Left lung (tissue), 10 donors: ENCODE measurements around the gene FHOD3. TPM values are rescaled to one million over a fixed set of nuclear protein-coding genes. Genes with fewer than 3 reads are reported as not detected.

Experiments used
- ATAC-seq: fragments of 200-7000 bp; cut with Tn5 transposase; one replicate; pipeline ENCODE4 v1.9.1; 2020; ENCODE audit warnings: moderate library complexity
- DNase-seq, 4 donors: peaks; one replicate each; pipeline ENCODE4 v3.0.0-alpha.2; 2013 to 2020
- H3K27ac ChIP-seq, 2 donors: fragments of 200-600 bp; sonication (generic) in 1 of 2; one replicate each; pipeline versions ENCODE4 v1.5.0 to v1.8.0; 2020 to 2021
- H3K27me3 ChIP-seq, 2 donors: fragments of 200-600 bp; sonication (generic) in 1 of 2; one replicate each; pipeline versions ENCODE4 v1.5.0 to v1.8.0; 2020 to 2021
- H3K36me3 ChIP-seq, 2 donors: fragments of 200-600 bp; sonication (generic) in 1 of 2; one replicate each; pipeline versions ENCODE4 v1.5.0 to v1.8.0; 2020 to 2021
- H3K4me1 ChIP-seq, 2 donors: fragments of 200-600 bp; one replicate each; pipeline ENCODE4 v1.8.0; 2021
- H3K4me3 ChIP-seq, 2 donors: fragments of 200-600 bp; sonication (generic) in 1 of 2; one replicate each; pipeline versions ENCODE4 v1.5.0 to v1.8.0; 2020 to 2021; ENCODE audit warnings: mild to moderate bottlenecking in 1 of 2
- H3K9me3 ChIP-seq, 2 donors: fragments of 200-600 bp; sonication (generic) in 1 of 2; one replicate each; pipeline versions ENCODE4 v1.5.0 to v1.8.0; 2020 to 2021
- intact Hi-C, 2 donors: fragments of 100-400 bp; cut with DNase I; formaldehyde crosslinking; loops; one replicate each; pipeline versions ENCODE4 v1.11.2 to v1.14.2; 2022
- polyA plus RNA-seq, 6 donors: library from polyadenylated mRNA; unstranded; fragments of 120-200 nt; gene quantifications; one replicate each; pipeline ENCODE4 v1.2.1, GENCODE V29; 2013; ENCODE audit not compliant: insufficient read length in 6 of 6
- total RNA-seq, 2 donors: library from RNA; stranded (reverse); fragmentation: NEBNext Ultra II Directional; extraction: Animal tissue kit (Norgen Biotek cat#: 25700); gene quantifications; one replicate each; pipeline ENCODE4 v1.2.1, GENCODE V29; 2021
- TF ChIP-seq, protein P1 (sequence below), 2 donors: fragments of 200-600 bp; sonication (generic) in 1 of 2; IDR thresholded peaks; one replicate each; pipeline versions ENCODE4 v1.5.0 to v1.8.0; 2021; ENCODE audit warnings: antibody characterized with exemption in 2 of 2
- donor health status: DM: no; HTN: yes; CAD: no.
- donor health status: DM: no; HTN: no; CAD: no.

Gene FHOD3
- total and polyA plus RNA-seq, 8 donors: 0.55 to 2.9 (median 1.5) TPM

DNA sequence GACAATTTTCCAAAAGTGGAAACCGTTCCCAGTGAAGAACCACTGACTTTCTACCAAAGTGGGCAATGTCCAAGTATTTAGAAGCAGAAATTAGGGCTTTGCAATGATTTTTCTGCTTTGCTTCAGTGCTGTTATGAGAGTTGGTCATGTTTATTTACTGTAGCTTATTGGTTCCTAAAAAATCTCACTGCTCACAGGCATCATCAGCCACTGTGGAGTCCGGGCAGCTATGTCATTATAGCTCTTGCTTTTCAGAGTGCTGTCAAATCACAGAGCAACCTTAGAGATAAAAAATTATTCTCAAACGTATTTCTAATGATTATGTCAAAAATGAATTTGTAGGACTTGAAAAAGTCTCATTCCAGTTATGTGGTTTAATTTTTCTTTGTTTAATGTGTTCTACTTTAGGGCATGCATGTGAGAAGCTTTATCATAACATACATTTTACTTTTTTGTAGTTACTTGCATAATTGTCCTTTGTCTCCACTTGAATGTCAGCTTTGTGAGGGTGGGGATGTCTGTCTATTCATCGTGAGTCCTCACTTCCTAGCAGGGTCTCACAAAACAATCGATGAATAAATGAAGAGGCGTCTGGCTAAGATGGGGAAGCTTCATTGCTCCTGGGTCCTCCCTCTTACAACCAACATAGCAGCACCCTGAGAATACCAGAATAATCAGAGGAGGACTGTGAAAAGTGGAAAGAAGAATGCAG, 413.7 kb downstream of the FHOD3 start:
- DNase-seq (no peak), ATAC-seq (no peak)
- Histone ChIP-seq H3K27ac (no peak overlapping the region), H3K4me1 (no peaks in the 10 kb centered on the region), H3K36me3 (no peaks in the 10 kb centered on the region), H3K4me3 (no peak overlapping the region), H3K9me3 (no peaks in the 10 kb centered on the region), H3K27me3 (no peaks in the 10 kb centered on the region)
- TF ChIP-seq, protein P1, sequence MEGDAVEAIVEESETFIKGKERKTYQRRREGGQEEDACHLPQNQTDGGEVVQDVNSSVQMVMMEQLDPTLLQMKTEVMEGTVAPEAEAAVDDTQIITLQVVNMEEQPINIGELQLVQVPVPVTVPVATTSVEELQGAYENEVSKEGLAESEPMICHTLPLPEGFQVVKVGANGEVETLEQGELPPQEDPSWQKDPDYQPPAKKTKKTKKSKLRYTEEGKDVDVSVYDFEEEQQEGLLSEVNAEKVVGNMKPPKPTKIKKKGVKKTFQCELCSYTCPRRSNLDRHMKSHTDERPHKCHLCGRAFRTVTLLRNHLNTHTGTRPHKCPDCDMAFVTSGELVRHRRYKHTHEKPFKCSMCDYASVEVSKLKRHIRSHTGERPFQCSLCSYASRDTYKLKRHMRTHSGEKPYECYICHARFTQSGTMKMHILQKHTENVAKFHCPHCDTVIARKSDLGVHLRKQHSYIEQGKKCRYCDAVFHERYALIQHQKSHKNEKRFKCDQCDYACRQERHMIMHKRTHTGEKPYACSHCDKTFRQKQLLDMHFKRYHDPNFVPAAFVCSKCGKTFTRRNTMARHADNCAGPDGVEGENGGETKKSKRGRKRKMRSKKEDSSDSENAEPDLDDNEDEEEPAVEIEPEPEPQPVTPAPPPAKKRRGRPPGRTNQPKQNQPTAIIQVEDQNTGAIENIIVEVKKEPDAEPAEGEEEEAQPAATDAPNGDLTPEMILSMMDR (IDR thresholded peaks at IDR 0.05): no peak
- intact Hi-C loops: no loop called here

DNA sequence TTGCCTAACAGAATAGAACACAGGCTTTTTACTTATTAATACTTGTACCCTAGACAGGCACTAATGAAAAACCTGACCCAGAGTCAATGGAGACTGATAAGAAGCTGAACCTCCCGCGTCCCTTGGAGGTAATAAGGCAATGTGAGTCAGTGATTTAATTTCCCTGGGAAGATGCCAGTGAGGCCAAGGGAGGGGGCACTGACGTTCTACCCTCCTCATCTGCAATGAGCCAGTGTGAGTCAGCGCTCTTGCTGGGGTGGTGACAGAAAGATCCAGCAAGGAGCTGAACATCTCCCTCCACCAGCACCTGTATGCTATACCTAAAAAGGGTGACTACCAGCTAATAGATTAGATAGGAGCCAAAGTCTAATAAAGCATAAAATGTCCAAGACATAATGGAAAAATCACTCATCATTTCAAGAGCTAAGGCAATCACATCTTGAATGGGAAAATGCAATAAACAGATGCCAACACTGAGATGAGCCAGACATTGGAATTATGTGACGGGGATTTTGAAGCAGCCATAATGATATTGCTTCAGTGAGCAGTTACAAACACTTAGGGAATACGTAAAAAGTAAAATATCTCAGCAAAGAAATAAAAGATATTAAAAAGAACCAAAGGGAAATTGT, 414.4 kb downstream of the FHOD3 start:
- ATAC-seq (no peak), DNase-seq (no peak)
- Histone ChIP-seq H3K36me3 (no peaks in the 10 kb centered on the region), H3K4me3 (no peak overlapping the region), H3K4me1 (no peaks in the 10 kb centered on the region), H3K9me3 (no peaks in the 10 kb centered on the region), H3K27ac (no peak overlapping the region), H3K27me3 (no peaks in the 10 kb centered on the region)
- TF ChIP-seq, protein P1 (IDR thresholded peaks at IDR 0.05): no peak
- intact Hi-C loops: no loop called here

GRCh38 chr18:36714476-36714875, 417.0 kb downstream of the FHOD3 start:
- Histone ChIP-seq H3K9me3 (no peaks in the 10 kb centered on the region), H3K27me3 (no peaks in the 10 kb centered on the region), H3K36me3 (no peaks in the 10 kb centered on the region), H3K4me3 (no peak overlapping the region), H3K27ac (no peak overlapping the region), H3K4me1 (no peaks in the 10 kb centered on the region)
- intact Hi-C loops: no loop called here
- TF ChIP-seq, protein P1 (IDR thresholded peaks at IDR 0.05): no peak
- DNase-seq: no peak
- no peak for ATAC-seq

DNA sequence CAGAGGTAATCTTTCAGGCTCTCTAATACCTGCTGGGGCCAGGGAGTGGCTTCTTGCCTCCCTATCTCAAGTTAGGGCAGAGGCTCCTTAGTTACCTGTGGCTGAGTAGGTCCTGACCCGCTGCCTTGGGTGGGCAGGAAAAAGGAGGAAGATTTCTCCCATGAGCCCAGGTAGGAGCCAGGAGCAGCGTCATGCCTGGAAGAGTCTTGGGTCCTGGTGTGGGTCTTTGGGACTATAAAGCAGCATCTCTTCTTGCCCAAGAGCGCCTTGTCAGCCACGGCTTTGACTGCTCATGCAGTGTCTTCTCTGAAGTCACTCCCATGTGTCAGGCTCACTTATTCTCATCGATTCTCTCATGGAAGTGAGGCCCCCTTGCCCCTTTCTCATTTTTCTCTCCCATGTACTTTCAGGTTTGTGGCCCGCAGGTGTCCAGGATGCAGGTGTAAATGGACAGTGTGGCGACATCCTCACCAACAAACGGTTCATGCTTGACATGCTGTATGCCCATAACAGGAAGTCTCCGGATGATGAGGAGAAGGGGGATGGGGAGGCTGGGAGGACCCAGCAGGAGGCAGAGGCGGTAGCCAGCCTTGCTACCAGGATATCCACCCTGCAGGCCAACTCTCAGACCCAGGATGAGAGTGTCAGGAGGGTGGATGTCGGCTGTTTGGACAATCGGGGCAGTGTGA, 420.1 kb downstream of the FHOD3 start:
- no peaks in the 10 kb centered on the region for H3K27me3 ChIP-seq
- ATAC-seq: no peak
- no peak overlapping the region for H3K27ac ChIP-seq
- H3K4me3 ChIP-seq: no peak overlapping the region
- no peaks in the 10 kb centered on the region for H3K36me3 ChIP-seq
- no peak for DNase-seq
- TF ChIP-seq, protein P1 (IDR thresholded peaks at IDR 0.05): no peak
- no peaks in the 10 kb centered on the region for H3K4me1 ChIP-seq
- intact Hi-C loops: no loop called here
- H3K9me3 ChIP-seq: no peaks in the 10 kb centered on the region

DNA sequence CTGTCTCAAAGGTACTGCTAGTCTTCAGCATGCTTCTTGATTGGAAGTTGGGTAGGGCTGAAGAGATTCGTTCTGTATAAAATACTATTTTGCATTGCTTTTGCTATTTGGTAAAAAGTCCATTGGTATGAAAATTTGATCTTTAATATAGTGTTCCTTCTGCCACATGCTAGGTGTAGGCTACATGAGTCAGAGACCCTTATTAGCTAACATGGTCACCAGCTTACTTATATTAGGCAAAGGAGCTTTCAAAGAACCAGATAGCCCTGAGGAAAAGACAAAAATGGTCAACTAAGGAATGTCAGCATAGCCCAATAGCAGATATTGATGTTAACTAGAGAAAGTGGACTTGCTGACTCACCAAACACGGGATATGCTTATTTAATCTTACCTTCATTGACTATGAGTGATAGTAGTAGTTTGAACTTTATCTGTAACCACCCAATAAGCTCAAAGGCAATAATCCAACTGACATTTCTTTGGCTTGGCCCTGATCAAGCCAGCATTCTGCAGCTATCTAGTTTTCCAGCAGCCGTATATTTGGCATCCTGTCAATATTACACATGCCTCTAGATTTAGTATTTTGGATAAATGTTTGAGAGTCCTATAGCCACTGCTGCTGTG, 421.3 kb downstream of the FHOD3 start:
- DNase-seq: no peak
- TF ChIP-seq, protein P1 (IDR thresholded peaks at IDR 0.05): no peak
- Histone ChIP-seq H3K27ac (no peak overlapping the region), H3K4me1 (no peaks in the 10 kb centered on the region), H3K9me3 (no peaks in the 10 kb centered on the region), H3K36me3 (no peaks in the 10 kb centered on the region), H3K4me3 (no peak overlapping the region), H3K27me3 (no peaks in the 10 kb centered on the region)
- intact Hi-C loops: no loop called here
- no peak for ATAC-seq
